ENCODE data around the gene ST3GAL3. TPM values are rescaled to one million over a fixed set of nuclear protein-coding genes. Genes with fewer than 3 reads are reported as not detected.

The ST3GAL3 gene
- total RNA-seq, 1 experiment from 2014 or later, result 8.3 TPM

GRCh38 chr1:43666608-43667007 lies 40.7 kb upstream of the ST3GAL3 start:
- Histone ChIP-seq H3T11ph (ENCODE audit: low read length) (no peak overlapping the region), H3K79me1 (ENCODE audit: insufficient read depth, low read depth, low read length, poor library complexity, severe bottlenecking) (no peaks in the 10 kb centered on the region), H3K27ac (ENCODE audit: insufficient read length, low read depth, low read length) (no peak overlapping the region), H2AK5ac (ENCODE audit: insufficient read length, low read length) (no peak overlapping the region), H3K4me2 (ENCODE audit: insufficient read depth, insufficient read length, low read length) (no peak overlapping the region), H2BK15ac (ENCODE audit: low read depth, low read length) (no peak overlapping the region), H3K9ac (ENCODE audit: extremely low read depth, insufficient read length, low read length) (no peak overlapping the region), H3K14ac (ENCODE audit: insufficient read depth, low read length) (no peak overlapping the region), H3K23ac (ENCODE audit: insufficient read length, low read depth, low read length) (no peak overlapping the region), H2BK120ac (ENCODE audit: low read depth, low read length, poor library complexity, severe bottlenecking) (no peak overlapping the region), H3K79me2 (ENCODE audit: insufficient read depth, low read length) (no peaks in the 10 kb centered on the region), H3K27me3 (ENCODE audit: insufficient read depth, low read length) (no peaks in the 10 kb centered on the region), H3K56ac (ENCODE audit: insufficient read length, low read depth, low read length) (no peak overlapping the region), H2BK12ac (ENCODE audit: insufficient read length, low read depth, low read length) (no peak overlapping the region), H2AFZ (ENCODE audit: low read length) (no peak overlapping the region), H3K4me1 (ENCODE audit: insufficient read depth, low read length) (no peaks in the 10 kb centered on the region), H3K23me2 (ENCODE audit: insufficient read length, low read depth, low read length, poor library complexity, severe bottlenecking) (no peaks in the 10 kb centered on the region), H2BK5ac (ENCODE audit: insufficient read length, low read length) (no peak overlapping the region), H3K9me3 (ENCODE audit: control insufficient read depth, low read depth, low read length) (no peaks in the 10 kb centered on the region), H3K4ac (ENCODE audit: low read depth, low read length) (no peak overlapping the region), H4K8ac (replicated peaks; ENCODE audit: insufficient read length, low read depth, low read length) (no peak overlapping the region), H2BK20ac (ENCODE audit: low read depth, low read length, poor library complexity, severe bottlenecking) (no peak overlapping the region), H3K18ac (ENCODE audit: insufficient read length, low read depth, low read length) (no peak overlapping the region), H4K91ac (ENCODE audit: insufficient read length, low read depth, low read length) (no peak overlapping the region), H4K20me1 (ENCODE audit: control insufficient read depth, insufficient read depth, insufficient read length) (no peaks in the 10 kb centered on the region), H4K5ac (ENCODE audit: insufficient read length, low read depth, low read length) (no peak overlapping the region)
- Mint-ChIP-seq H3K9me3 (no peaks in the 10 kb centered on the region), H3K4me1 (peaks cover 2 to 9% of the 10 kb centered on the region in 2 experiments), H3K4me3 (no peak overlapping the region), H3K36me3 (ENCODE audit: insufficient read depth in 1 of 3, low read depth in 3 of 3) (peaks cover 89 to 99% (median 96%) of the 10 kb centered on the region in 3 experiments), H3K27ac (no peak overlapping the region), H3K27me3 (ENCODE audit: low read depth) (no peaks in the 10 kb centered on the region)
- no peak for TF ChIP-seq CTCF (conservative IDR thresholded peaks at IDR 0.05)
- DNase-seq, result no peak
